ENCODE data around the gene NOB1. TPM values are rescaled to one million over a fixed set of nuclear protein-coding genes. Genes with fewer than 3 reads are reported as not detected.

NOB1 gene
- total RNA-seq, 4 donors from 2014 or later, result 28.0 to 44.5 (median 40.1) TPM

DNA sequence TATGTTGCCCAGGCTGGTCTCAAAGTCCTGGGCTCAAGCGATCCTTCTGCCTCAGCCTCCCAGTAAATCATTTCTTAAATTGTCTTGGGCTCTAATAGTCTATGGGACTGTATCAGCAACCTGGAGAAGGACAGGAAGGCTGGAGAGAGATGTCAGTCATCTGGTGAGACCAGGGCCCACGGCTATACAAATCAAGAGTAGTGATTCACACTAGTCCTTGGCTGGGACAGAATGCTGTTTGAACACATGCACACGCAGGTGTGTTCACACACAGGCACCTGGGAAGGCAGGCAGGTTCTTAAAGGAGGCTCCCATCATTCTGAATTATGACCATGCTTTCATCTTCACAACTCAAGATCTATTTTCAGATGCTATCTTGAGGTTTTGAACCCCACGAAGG lies 42.4 kb downstream of the NOB1 start:
- TF ChIP-seq, protein P1, sequence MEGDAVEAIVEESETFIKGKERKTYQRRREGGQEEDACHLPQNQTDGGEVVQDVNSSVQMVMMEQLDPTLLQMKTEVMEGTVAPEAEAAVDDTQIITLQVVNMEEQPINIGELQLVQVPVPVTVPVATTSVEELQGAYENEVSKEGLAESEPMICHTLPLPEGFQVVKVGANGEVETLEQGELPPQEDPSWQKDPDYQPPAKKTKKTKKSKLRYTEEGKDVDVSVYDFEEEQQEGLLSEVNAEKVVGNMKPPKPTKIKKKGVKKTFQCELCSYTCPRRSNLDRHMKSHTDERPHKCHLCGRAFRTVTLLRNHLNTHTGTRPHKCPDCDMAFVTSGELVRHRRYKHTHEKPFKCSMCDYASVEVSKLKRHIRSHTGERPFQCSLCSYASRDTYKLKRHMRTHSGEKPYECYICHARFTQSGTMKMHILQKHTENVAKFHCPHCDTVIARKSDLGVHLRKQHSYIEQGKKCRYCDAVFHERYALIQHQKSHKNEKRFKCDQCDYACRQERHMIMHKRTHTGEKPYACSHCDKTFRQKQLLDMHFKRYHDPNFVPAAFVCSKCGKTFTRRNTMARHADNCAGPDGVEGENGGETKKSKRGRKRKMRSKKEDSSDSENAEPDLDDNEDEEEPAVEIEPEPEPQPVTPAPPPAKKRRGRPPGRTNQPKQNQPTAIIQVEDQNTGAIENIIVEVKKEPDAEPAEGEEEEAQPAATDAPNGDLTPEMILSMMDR (IDR thresholded peaks at IDR 0.05; ENCODE audit: low read depth), result no peak

DNA sequence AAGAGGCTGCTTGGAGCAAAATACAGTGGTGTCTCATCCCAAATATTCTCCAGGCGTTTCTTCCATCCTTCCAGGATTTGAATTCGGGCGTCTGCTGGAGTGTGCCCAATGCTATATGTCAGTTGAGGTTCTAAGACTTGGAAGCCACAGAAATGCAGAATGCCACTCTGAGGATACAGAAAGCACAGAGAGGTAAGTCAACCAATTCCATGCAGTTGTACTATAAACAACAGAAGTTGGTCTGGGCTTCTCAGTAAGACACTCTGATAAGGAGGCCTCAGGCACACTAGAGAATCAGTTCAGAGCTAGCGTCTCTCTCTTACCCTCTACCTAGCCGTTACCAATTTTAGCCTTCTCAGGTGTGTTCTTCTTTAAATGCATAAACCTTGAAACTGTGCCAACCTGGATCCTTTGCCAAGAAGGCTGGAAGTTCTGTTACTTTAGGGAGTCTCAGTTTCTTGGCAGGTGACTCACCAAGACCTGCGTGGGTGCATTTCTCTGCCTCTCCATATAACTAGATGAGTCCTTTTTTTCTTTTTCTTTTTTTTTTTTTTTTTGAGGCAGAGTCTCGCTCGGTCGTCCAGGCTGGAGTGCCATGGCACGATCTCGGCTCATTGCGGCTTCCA lies 43.5 kb downstream of the NOB1 start:
- TF ChIP-seq, protein P1 (IDR thresholded peaks at IDR 0.05; ENCODE audit: low read depth), result no peak

- TF ChIP-seq, protein P1 (IDR thresholded peaks at IDR 0.05; ENCODE audit: low read depth), result no peak
These were observed 45.2 kb downstream of the NOB1 start for GRCh38 chr16:69709456-69710084.

- TF ChIP-seq, protein P1 (IDR thresholded peaks at IDR 0.05; ENCODE audit: low read depth), result no peak
These were observed 46.6 kb downstream of the NOB1 start for GRCh38 chr16:69707920-69708683.

GRCh38 chr16:69706975-69707340 lies 47.8 kb downstream of the NOB1 start:
- TF ChIP-seq, protein P1 (IDR thresholded peaks at IDR 0.05; ENCODE audit: low read depth), result no peak

DNA sequence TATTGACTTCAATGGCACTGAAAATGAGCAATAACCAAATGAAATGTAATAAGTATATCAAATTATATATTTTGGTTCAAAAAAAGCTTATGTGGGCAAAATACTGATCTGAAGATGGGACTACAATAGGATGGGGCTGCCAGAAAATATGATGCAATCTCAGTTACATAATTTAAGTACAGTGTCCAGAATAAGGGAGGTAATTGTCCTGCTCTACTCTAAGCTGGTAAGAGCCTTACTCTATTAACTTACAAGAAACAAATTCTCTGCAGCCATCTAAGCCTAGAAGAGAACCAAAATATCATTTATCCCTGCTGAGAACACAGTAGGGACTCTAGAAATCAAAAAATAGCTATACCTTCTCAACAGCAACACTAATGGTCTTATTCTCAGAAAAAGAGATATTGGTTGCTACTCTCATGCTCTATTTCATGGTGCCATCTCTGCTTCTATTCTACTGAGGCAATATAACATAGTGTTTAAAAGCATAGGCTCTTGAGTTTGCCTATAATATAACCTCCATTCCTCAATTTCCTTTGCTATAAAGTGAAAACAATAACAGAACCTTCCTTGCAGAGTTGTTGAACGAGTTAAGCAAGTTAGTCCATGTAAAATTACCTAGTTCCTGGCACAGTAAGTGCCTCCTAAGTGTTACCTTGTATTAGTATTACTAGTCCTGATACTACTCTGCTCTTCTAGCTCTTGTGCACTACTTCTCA lies 48.3 kb downstream of the NOB1 start:
- TF ChIP-seq, protein P1 (IDR thresholded peaks at IDR 0.05; ENCODE audit: low read depth), result no peak

GRCh38 chr16:69703638-69704037 lies 51.1 kb downstream of the NOB1 start:
- TF ChIP-seq, protein P1 (IDR thresholded peaks at IDR 0.05; ENCODE audit: low read depth), result no peak

All from subcutaneous adipose tissue (tissue), 4 donors.